HuH-7 (cell line): ENCODE data around the gene CRHR2.
"Not testable (repeated sequence)": the region's sequence is repeated elsewhere in the genome, so short reads cannot be mapped to it uniquely, and the experiment has no call there.

ENCODE experiments used
- DNase-seq: peaks from one replicate; pipeline ENCODE4 v3.0.0; 2011; ENCODE audit warnings: low spot score

Gene CRHR2

DNA sequence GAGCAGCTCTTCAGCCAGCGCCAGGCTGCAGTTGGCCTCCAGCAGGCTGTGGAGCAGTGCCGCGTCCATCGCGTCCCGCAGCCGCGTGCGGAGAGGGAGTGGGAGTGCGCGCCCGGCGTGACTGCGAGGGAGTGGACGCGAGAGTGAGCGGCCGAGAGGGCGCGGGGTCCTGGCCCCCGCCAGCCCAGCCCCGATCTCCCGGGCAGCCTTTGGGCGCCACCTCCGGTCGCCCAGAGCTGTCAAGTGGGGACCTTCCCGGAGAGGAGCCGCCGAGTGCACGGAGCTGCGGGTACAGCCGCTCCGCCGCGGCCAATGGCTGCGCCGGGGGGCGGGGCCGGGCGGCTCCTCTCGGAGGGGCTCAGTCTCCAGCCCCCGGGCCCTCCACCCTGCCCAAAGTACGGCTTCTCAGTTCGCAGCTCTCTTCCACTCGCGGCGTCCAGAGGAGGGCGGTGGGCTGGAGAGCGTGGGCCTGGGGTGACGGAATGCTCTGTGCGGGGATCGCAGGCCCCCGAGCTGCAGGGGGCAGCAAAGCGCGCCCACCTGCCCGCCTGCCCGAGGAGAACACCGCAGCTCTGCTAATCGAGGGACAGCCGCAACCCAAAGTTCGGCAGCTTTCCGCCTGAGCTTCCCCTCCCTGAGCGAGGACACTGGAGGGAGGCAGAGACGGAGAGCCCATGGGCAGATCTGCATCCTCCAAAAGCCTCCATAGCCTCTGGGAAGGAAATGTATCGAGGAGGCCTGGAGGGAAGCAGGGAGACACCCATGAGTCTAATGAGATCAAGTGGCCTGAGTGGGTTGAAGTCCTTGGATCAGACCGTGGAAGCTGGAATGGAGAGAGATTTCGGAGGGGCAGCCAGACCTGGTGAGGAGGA is at the start of gene CRHR2:
CRHR2 (minus strand) TSS at position 245 of the 872 bp plus-strand sequence; CDS start at position 69, 176 bp downstream.
- DNase-seq: no peak

DNA sequence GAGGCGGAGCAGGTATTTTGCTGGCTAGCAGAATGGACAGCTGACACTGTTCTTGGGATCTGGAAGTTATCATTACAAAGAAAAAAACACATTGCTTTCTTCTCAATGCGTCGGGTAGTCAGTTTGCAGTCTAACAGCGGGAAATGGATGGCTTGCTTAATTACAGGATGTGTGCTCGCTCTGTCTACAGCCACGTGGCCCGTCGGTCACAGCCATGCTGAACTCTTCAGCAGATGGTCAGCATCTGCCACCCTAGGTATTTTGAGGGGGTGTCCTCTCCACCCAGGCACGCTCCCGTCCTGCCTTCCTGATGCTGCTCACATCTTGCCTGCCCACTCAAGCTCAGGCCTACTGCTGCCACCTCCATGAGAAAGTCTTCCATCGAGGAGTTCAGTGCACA is 49.3 kb upstream of the CRHR2 start:
- DNase-seq: no peak

DNA sequence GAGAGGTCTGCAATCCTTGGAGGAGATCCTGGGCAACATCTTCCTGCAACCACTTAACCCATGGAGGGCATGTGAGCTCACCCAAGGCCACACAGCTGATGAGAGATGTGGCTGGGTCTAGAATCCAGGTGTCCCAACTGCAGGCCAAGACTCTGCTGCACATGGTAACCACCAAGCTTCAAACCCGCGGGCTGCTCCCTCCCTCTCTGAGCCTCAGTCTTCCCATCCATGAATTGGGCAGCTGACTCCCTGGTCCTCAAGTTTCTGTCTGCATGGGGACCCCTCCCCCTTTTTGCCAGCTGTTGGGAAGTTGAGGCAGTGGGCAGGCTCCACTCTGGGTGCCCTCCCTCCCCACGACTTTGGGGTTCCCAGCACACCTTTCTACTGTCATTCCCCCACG is 48.7 kb upstream of the CRHR2 start:
- no peak for DNase-seq

GRCh38 chr7:30730097-30730496 is 47.8 kb upstream of the CRHR2 start:
- DNase-seq: no peak

- no peak for DNase-seq
These were observed 47.4 kb upstream of the CRHR2 start for GRCh38 chr7:30729642-30730041.

DNA sequence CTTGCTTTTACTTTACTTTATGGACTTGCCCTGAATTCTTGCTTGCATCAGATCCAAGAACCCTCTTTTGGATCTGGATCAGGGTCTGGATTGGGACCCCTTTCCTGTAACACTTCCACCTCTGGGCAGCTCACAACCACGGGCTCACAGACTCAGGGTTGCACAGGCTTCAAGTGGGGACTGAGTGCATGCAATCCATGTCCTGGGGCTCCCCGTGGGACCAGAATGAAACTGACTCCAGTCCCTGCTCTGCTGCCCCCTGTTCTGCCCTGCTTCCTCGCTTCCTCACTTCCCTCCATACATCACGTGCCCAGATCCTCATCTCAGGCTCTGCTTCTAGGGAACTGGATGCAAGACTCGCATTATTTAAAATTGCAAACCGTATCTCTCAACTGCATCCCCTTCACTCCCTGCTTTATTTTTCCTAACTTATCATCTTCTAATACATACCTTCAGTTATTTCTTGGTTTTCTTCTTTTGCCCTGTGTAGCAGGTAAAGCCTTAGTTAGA is 46.4 kb upstream of the CRHR2 start:
- DNase-seq: no peak

DNA sequence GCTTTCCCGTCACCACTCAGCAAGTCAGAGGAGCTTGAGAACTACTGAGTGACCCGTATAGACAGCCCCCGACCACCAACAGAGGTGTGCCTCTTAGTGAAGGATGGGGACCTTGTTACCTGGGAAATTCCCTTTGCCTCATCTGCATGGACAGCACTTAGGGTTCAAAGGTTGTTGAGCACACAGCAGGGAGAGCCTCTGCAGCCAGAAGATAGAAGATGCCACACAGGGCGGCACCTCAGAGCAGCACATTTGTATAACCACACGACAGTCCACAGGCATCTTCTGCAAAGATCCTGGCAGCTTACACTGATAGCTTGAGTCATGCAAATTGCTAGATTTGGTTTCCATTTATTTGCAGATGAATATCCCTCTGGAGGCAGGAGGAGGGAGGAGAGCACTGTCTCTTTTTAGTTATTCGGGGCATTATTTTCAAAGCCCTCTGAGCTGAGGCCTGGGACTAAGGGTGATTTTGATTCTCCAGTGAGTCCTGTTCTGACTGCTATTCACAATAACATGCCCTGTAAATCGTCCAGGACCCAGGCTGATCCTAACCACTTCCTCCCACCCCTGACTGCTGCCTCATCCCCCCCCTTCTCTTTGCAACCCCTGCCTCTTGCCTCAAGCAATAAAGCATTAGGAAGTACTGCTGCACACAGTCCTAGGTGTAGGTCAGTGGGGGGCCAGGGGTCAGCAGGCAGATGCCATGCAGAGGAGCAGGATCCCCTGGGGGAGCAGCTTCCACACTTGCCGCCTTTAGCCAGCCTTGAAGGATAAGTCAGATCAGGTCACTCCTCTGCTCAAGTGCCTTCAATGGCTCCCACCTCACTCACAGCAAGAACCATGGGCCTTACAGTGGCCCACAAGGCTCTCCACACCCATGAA is 45.0 kb upstream of the CRHR2 start:
- no peak for DNase-seq

GRCh38 chr7:30726296-30727006 is 44.2 kb upstream of the CRHR2 start:
- DNase-seq: no peak

DNA sequence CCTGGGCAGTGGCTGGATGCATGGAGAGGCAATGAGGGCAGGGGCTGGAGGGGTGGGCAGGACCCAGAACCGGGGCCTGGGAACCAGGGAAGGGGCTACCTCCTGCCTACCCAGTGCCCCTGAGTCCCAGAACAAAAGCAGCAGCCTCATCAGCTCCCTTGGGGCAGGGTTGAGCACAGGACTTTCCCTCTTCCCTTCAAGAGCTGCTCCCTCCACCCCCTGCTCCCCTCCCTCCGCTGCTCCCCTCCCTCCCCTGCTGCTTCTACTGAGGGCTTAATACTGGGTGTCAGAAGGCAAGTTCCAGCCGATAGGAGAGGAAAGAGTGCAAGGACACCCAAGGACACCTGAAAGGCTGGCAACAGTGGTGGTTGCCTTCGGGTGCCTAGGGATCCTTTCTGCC is 41.5 kb upstream of the CRHR2 start:
- no peak for DNase-seq

- no peak for DNase-seq
These were observed 40.4 kb upstream of the CRHR2 start for GRCh38 chr7:30722671-30723070.

DNA sequence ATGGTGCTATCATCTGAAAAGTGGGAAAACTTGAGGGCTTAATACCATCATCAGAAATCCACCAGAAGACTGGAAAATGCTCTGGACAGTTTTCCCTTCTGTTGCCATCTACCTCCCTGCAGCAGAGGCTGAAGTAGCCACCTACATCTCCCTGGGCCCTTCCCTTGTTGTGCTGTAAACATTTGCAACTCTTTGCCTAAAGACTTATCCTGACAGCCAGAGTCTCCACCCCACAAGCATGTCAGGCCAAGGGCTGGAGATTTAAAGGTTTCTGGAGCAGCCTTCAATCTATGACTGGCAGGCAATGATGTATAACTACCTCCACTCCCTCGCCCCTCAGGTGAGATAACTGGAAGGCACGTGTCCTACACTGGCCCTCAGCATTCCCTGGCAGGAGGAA is 39.9 kb upstream of the CRHR2 start:
- no peak for DNase-seq

GRCh38 chr7:30721211-30721610 is 39.0 kb upstream of the CRHR2 start:
- no peak for DNase-seq

DNA sequence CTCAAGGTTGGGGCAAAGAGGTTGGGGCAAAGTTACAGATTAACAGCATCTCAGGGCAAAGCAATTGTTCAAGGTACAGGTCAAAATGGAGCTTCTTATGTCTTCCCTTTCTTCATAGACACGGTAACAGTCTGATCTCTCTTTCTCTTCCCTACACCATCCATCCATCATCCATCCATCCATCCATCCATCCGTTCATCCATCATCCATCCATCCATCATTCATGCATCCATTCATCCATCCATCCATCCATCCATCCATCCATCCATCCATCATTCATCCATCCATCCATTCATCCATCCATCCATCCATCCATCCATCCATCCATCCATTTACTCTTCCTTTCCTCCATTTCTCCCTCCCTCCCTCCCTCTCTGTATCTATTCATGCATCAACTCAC is 37.2 kb upstream of the CRHR2 start:
- not testable (repeated sequence) for DNase-seq

- no peak for DNase-seq
These were observed 34.9 kb upstream of the CRHR2 start for GRCh38 chr7:30717181-30717580.

- no peak for DNase-seq
These were observed 31.9 kb upstream of the CRHR2 start for GRCh38 chr7:30714129-30714528.

- no peak for DNase-seq
These were observed 31.1 kb upstream of the CRHR2 start for GRCh38 chr7:30713392-30713791.

DNA sequence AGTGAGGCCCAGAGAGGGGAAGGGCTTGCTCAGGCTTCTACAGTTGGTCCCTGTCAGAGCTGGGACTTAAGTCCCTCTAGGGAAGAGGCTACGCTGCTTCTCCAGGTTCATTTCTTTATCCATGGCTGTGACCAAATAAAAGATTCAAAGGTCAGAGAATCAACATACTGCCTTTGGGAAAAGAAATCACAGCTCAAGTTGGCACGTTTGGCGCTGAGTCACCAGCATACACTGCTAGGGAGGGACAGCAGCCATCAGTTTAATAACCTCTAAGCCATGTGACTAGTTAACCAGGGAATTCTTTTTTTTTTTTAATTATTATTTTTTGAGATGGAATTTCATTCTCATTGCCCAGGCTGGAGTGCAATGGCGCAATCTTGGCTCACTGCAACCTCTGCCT is 28.4 kb upstream of the CRHR2 start:
- DNase-seq: no peak

DNA sequence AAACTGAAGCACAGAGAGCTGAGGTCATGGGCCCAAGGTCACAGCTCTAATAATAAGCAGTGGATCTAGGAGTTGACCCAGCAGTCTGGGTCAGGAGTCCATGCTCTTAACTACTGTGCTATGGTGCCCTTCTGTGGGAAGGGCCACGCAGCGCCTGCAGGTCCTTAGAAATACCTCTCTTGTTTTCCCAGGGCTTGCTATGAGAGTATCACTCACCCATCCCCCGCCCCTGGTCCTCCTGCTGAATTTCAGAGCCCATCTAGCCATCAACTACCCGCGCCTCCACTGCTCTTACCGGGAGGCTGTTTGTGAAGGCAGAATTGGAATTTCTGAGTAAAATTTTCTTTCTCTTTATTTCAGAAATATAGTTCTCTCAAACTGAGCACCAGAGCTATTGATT is 27.3 kb upstream of the CRHR2 start:
- no peak for DNase-seq

DNA sequence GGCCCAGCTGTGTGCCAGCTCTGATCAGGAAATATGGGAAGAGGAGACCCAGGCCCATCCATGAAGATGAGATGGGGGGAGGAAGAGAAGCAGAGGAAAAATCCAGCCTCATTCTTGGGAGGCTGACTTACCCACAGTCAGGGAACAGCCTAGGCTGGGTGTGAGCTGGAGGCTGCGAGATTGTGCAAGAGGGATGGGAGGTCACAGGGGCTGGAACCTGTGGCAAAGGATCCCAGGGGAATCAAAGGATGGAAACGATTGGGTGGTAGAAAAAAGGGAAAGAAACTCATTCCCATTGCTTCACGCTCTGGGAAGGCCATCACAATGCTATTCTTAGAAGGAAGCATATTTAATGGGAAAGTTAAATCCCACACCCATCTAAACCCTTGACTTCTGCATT is 26.7 kb upstream of the CRHR2 start:
- peak; percentile 74 for DNase-seq

GRCh38 chr7:30708412-30708811 is 26.2 kb upstream of the CRHR2 start:
- DNase-seq: no peak

GRCh38 chr7:30707391-30708357 is 25.4 kb upstream of the CRHR2 start:
- no peak for DNase-seq
